NCI-H1417 treated with DMSO at 0.1 percent for 48 hours (cell line): ENCODE data around the gene KCNN3.
"Not testable (repeated sequence)": the region's sequence is repeated elsewhere in the genome, so short reads cannot be mapped to it uniquely, and the experiment has no call there.

Experiments used
- DNase-seq: peaks from one replicate; lab custom pipeline; 2025; lab: John Stamatoyannopoulos, UW

KCNN3 gene

GRCh38 chr1:154703170-154703569 is 166.9 kb downstream of the KCNN3 start:
- DNase-seq, result no peak

- DNase-seq, result no peak
These were observed 171.6 kb downstream of the KCNN3 start for GRCh38 chr1:154698320-154699096.

- no peak for DNase-seq
These were observed 172.4 kb downstream of the KCNN3 start for GRCh38 chr1:154697710-154698109.

GRCh38 chr1:154696456-154696855 is 173.6 kb downstream of the KCNN3 start:
- no peak for DNase-seq

- DNase-seq, result no peak
These were observed 174.1 kb downstream of the KCNN3 start for GRCh38 chr1:154695985-154696384.

GRCh38 chr1:154694995-154695394 is 175.1 kb downstream of the KCNN3 start:
- DNase-seq, result no peak

- no peak for DNase-seq
These were observed 181.0 kb downstream of the KCNN3 start for GRCh38 chr1:154689083-154689482.

GRCh38 chr1:154686507-154686906 is 183.6 kb downstream of the KCNN3 start:
- DNase-seq, result no peak

GRCh38 chr1:154683820-154684219 is 186.3 kb downstream of the KCNN3 start:
- DNase-seq, result no peak

GRCh38 chr1:154682254-154682653 is 187.8 kb downstream of the KCNN3 start:
- no peak for DNase-seq

GRCh38 chr1:154677844-154678243 is 192.2 kb downstream of the KCNN3 start:
- not testable (repeated sequence) for DNase-seq

- not testable (repeated sequence) for DNase-seq
These were observed 193.2 kb downstream of the KCNN3 start for GRCh38 chr1:154676847-154677246.

GRCh38 chr1:154674456-154674855 is 195.6 kb downstream of the KCNN3 start:
- DNase-seq, result not testable (repeated sequence)

- not testable (repeated sequence) for DNase-seq
These were observed 197.8 kb downstream of the KCNN3 start for GRCh38 chr1:154672245-154672644.

- not testable (repeated sequence) for DNase-seq
These were observed 198.7 kb downstream of the KCNN3 start for GRCh38 chr1:154671412-154671811.

- DNase-seq, result not testable (repeated sequence)
These were observed 199.5 kb downstream of the KCNN3 start for GRCh38 chr1:154670310-154671270.

GRCh38 chr1:154669464-154670282 is 200.4 kb downstream of the KCNN3 start:
- DNase-seq, result peak; percentile 18

- DNase-seq, result no peak
These were observed 203.9 kb downstream of the KCNN3 start for GRCh38 chr1:154666051-154666790.

GRCh38 chr1:154664331-154665002 is 205.6 kb downstream of the KCNN3 start:
- no peak for DNase-seq

- no peak for DNase-seq
These were observed 206.5 kb downstream of the KCNN3 start for GRCh38 chr1:154663471-154664060.
